Urothelium cell line (cell line): ENCODE measurements around the gene SH3BP1.
"Not testable (repeated sequence)": the region's sequence is repeated elsewhere in the genome, so short reads cannot be mapped to it uniquely, and the experiment has no call there.

Experiments
- DNase-seq: peaks from one replicate; pipeline ENCODE4 v3.0.0; 2011; ENCODE audit warnings: low spot score, mixed read lengths
- FAIRE-seq: peaks from 2 replicates; lab custom pipeline; 2011; peaks lifted over from hg19 to GRCh38; lab: Jason Lieb, UNC

SH3BP1 gene

DNA sequence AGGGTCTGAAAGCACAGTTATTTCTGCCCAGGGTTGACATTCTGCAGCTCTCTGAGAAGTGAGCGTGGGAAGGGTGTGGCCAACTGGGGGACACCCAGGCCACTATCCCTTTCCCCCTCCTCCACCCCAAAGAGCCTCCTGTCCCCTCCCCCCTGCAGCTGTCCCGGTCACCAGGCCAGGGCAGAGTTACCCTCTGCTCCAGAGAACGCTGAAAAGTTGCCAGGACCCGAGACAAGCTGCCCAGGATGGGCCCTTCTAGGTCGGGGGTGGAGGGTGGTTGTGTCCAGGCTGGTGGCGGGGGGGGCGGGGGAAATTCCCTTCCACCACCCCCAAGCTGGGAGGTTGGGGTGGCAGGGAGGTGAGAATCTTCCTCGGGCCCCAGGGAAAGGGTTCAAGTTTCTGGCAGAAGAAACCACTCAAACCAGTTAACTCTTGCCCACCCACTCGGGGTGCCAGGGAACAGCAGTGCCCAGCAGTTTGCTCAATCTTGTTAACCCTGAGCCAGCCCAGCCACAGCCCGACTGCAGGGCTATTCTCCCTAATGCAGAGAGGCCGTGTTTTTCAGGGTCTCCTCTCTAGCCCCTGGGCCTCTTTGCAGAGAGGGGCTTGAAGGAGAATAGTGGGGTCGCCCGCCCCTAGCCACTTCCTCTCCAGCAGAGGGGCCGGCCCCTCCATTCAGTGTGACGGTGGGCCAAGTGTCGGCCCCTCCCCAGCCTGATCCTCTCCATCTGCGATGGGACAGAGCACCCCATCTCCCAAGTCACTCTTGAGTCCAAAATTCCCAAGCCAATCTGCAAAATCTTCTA is 36.7 kb downstream of the SH3BP1 start:
- FAIRE-seq: no peak
- DNase-seq: no peak

DNA sequence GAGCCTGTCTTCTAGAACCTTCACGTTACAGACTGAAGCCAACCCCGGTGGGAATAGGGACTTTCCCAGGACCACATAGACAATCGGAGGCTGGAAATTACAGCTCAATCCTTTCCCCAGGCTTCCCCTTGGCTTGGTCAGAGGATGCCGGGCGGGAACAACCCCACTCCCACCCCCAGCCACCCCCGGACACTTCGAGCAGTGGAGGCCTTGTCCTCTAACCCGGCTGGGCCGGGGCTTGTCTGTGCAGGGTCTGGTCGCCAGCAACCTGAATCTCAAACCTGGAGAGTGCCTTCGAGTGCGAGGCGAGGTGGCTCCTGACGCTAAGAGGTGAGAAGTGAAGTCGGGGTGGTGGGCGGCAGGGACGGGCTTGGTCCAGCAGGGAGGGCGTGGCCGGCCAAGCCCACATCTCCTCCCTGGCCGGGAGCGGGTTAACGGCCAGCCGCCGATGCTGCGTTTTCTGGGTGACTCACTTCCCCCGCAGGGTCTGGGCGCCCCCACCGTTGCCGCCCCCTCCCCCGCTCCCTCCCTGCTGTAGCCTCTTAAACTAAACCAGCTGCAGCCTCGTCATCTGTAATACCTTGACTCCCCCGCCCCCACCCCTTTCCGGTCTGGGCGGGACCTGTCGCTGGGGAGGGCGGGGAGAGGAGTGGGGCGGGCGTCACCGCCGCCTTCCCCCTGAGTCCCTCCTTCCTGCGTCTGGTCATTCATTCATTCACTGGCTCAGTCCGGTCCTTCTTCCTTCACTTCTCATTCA is 37.4 kb downstream of the SH3BP1 start:
- DNase-seq: peak; percentile 89
- FAIRE-seq: peak; percentile 97

DNA sequence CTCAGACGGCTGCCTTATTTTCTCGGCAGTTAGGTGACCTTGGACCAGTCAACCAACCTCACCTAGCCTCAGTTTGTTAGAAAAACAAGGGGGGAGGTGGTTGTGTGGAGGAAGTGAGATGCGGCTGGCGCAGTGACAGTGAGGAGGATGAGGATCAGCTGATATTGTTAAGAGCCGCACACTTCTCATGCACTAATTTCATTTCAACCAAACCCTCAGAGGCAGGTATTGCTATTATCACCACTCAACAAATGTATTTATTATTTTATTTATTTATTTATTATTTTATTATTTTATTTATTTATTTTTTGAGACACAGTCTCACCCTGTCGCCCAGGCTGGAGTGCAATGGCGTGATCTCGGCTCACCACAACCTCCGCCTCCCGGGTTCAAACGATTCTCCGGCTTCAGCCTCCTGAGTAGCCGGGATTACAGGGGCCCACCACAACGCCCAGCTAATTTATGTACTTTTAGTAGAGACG is 38.1 kb downstream of the SH3BP1 start:
- DNase-seq: no peak
- FAIRE-seq: no peak

DNA sequence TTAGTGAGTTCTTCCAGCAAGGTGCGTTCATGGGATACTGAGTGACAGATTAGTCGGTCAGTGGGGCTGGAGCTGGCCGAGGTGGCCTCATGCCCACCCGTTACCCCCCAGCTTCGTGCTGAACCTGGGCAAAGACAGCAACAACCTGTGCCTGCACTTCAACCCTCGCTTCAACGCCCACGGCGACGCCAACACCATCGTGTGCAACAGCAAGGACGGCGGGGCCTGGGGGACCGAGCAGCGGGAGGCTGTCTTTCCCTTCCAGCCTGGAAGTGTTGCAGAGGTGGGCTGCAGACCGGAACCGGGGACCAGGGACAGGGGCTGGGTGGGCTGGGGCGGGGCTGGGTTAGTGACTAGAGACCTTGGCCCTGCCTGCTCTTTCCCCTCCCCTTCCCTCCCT is 38.9 kb downstream of the SH3BP1 start:
- DNase-seq (no peak), FAIRE-seq (no peak)

DNA sequence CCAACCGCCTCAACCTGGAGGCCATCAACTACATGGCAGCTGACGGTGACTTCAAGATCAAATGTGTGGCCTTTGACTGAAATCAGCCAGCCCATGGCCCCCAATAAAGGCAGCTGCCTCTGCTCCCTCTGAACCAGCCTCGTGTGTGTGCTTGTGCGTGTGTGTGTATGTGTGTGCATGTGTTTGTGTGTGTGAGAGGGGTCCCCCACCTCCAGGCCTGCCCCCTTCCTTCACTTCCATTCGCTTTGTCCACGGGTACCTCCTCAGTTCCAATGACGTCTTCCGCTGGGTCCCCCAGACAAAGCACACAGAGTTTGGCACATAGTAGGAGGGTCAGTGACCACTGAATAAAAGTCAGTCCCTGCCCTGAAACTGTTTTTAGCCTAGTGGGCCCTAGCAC is 40.2 kb downstream of the SH3BP1 start:
- FAIRE-seq: peak; percentile 67
- no peak for DNase-seq

DNA sequence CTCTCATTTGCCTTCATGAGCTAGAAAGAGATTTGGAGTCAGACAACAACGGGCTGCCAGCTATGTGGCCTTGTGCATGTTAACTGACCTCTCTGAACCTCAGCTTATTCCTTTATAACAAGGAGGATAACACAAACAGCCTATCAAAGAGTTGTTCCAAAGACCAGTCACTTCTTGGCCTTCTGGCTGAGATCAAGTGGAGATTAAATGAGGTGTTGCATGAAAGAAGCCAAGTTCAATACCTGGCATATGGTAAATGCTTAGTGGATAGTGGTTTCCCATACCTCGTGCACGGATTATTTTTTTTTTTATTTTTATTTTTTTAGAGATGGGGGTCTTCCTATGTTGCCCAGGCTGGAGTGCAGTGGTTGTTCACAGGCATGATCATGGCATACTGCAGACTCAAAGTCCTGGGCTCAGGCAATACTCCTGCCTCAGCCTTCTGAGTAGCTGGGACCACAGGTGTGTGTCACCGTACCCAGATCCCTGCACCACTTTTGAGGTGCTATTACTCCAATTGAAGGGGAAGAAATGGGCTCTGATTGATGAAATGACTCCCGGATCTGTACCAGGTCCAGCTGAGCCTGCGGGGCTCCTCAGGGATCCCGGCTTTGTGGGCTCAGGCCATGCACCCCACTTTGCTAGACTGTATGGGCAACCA is 40.9 kb downstream of the SH3BP1 start:
- DNase-seq (no peak), FAIRE-seq (no peak)

DNA sequence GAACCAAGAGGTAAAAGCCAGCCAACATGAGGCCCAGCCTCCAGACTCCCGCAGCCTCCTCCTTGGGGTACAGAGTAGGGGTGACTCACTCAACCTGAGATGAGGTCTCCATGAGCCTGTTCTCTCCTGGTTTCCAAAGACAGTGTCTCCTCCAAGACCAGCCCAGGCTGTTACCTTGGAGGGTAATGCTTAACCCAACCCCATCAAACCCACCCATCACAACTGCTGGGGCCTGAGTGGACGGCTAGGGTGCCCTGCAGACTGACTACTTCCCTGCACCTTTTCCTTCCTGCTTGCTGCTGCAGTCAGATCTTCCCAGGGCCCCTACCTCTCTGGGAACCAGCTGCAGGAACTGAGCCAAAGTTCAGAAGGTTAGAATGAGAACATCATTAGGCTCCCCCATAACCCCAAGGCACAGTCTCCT is 41.5 kb downstream of the SH3BP1 start:
- no peak for DNase-seq
- FAIRE-seq: no peak

DNA sequence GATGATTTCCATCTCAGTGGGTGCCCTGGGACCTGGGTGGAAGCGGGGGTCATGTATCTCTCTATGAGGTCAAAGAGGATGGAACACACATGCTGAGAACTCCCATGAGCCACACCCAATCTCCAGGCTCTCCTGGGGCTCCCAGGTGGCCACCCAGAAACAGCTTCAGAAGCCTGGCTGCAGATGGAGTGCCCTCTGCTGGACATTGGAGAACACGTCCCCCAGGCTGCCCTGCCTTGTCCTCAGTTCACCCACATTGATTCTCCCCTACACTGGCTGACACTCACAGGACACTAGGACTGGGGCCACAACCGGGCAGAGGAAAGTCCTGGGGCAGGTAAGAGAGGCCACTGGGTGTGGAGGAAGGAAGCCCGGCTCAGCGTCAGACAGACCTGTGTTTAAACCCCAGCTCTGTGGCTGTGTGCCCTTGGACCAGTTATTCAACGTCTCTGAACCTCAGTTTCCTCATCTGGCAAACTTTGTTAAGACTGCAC is 42.1 kb downstream of the SH3BP1 start:
- FAIRE-seq (peak; percentile 79), DNase-seq (peak; percentile 78)

DNA sequence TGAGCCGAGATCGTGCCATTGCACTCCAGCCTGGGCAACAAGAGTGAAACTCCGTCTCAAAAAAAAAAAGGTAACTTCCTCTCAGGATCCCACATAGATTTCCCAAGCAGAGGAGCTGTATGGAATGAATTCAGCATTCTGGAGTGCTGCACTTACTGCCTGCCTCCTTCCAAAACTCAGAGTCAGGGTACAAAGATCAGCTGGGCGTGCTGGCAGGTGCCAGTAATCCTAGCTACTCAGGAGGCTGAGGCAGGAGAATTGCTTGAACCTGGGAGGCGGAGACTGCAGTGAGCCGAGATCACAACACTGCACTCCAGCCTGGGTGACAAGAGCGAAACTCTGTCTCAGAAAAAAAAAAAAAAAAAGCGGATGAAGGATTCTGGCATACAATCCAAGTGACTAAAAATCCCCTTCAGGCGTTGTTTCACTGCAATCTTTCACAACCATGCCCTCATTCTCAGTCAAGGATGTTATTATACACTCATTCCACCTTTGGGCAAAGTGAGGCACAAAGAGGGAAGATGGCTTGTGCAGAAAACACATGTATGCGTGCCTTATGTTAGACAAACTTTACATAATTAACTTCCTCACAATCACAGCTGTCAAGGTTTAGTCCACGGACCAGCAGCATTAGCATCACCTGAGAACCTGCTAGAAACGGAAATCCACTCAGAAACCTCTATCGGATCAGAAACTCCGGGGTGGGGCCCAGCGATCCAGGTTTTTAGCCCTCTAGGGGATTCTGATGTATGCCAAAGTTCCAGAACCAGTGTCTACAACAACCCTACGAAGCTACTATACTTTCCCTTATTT is 45.5 kb downstream of the SH3BP1 start:
- FAIRE-seq (no peak), DNase-seq (no peak)

DNA sequence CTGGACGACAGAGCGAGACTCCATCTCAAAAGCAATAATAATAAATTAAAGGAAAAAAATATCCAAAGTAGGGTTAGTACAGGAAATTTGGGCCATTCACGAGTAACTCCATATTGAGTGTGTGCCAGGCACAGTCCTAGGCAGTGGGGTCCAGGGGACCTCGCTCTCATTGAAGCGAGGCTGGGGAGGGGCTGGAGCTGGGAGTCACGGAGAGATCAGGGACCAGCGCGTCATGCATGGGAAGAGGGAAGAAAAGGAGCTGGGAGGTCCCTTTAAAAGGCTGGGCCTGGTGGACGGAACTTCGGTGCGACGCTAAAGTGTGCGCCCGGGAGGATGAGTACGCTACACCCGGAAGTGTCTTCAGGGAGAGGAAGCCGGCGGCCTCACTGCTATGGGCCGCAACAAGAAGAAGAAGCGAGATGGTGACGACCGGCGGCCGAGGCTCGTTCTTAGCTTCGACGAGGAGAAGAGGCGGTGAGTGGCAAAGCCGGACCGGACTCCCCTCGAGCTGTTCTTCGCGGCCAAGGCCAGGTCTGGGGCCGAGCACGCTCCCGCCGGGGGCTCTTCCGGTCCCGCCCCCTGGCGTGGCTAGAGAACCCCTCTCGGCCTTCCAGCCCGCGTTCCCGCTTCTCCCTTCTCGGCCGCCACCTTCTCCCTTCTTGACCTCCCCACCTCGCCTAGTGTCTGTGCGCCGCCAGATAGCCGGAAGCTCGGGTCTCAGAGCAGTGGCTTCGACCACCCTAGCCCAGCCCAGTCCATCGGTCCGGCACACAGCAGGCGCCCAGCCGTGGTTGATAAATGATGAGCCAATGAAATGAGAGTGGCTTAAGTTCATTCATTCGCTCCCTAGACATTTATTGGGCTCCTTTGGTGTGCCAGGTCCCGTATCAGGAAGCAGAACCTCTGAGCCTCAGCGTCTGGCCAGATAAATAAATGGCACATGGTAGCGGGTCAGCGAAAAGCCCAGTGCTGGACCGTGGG is 46.8 kb downstream of the SH3BP1 start, which contains the start of gene NOL12:
Gene NOL12 (plus strand): TSS at position 342 of the 981 bp plus-strand sequence. CDS start 50 bp downstream, at position 392.
- FAIRE-seq (peak; percentile 83), DNase-seq (peak; percentile 91)

DNA sequence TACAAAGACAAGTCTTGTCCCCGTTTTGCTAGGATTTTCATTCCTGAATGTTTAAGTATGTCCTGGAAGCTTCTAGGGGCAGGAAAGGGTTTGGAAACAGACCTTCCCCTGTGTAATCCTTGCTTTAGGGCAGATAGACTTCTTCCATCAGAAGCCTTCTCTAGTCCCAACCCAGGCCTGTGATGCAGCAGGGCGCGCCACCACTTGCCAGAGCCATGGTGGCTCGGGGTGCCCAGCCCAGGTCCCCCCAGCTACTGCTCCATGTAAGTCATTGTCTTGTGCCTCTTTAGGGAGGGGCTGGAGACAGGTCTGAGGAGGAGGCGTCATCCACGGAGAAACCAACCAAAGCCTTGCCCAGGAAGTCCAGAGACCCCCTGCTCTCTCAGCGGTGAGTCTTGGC is 50.9 kb downstream of the SH3BP1 start:
- no peak for FAIRE-seq

DNA sequence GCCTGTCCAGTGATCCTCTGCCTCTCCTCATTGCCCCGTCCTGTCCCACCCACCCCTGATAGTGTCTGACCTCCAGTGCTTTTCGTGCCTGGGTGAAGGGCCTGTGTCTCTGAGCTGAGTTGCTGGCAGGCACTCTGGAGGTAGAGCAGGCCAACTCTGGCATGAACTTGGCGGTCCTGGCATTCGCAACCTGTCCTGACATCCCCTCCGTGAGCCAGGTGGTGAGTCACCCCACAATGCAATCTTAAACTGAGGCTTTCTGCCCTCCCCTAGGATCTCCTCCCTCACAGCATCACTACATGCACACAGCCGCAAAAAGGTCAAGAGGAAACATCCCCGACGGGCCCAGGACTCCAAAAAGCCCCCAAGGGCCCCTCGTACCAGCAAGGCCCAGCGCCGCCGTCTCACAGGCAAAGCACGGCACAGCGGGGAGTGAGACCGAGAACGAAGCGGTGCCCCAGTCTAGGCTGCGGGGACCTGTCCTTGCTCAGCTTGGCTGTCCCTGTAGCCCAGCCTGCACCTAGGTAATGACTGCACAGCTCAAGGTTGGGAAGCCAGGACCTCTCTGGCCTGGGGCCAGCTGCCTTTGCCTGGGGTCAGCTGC is 51.5 kb downstream of the SH3BP1 start:
- no peak for DNase-seq
- FAIRE-seq: peak; percentile 46

More for the DNA sequence above, 50.9 kb downstream of the SH3BP1 start:
- no peak for DNase-seq

DNA sequence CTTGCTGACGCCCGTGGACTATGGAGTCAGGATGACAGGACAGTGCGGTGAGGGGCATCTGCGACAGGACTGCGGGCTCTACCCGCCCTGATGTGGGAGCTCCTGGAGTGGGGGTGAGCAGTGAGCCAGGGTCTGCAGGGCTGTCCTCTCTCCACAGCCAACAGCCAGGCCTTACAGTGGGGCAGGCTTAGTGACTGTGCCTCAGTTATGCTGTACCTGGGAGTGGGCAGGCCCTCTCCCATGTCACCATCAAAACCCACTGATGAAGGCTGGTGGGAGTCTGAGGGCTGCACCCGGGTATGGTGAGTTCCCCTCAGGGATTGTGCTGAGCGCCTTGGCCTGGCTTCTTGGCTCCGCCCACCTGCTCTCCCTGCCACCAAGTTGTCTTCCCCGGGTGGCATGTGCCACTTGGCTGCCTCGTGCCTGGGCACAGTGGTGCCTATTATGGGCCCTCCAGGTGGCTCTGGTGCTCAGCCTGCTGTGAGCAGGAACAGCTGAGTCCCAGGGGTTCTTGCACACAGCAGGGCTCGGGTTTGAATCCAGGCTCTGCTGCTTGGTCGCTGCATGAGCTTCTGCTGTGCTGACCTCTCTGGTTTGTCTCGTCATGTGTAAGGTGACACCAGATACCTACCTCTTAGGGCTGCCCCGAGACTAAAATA is 53.3 kb downstream of the SH3BP1 start:
- no peak for DNase-seq
- FAIRE-seq: no peak

DNA sequence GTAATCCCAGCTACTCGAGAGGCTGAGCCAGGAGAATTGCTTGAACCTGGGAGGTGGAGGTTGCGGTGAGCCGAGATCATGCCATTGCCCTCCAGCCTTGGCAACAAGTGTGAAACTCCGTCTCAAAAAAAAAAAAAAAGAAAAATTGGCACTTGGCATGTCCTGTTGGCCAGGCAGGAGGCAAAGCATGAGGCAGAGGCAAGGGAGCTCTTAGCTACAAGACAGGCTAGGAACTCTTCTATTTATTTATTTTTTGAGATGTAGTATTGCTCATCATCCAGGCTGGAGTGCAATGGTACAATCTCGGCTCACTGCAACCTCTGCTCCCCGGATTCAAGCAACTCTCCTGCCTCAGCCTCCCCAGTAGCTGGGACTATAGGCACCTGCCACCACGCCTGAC is 54.7 kb downstream of the SH3BP1 start:
- not testable (repeated sequence) for FAIRE-seq, DNase-seq

DNA sequence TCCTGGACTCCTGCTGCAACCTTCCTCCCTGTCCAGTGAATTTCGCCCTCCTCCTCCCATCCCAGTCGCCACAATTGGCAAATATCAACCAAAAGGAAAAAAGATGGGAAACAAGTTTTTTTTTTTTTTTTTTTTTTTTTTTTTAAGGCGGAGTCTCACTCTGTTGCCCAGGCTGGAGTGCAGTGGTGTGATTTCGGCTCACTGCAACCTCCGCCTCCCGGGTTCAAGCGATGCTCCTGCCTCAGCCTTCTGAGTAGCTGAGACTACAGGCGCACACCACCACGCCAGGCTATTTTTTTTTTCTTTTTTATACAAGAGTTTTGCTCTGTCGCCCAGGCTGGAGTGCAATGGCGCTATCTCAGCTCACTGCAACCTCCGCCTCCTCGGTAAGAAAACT is 56.8 kb downstream of the SH3BP1 start:
- not testable (repeated sequence) for FAIRE-seq

DNA sequence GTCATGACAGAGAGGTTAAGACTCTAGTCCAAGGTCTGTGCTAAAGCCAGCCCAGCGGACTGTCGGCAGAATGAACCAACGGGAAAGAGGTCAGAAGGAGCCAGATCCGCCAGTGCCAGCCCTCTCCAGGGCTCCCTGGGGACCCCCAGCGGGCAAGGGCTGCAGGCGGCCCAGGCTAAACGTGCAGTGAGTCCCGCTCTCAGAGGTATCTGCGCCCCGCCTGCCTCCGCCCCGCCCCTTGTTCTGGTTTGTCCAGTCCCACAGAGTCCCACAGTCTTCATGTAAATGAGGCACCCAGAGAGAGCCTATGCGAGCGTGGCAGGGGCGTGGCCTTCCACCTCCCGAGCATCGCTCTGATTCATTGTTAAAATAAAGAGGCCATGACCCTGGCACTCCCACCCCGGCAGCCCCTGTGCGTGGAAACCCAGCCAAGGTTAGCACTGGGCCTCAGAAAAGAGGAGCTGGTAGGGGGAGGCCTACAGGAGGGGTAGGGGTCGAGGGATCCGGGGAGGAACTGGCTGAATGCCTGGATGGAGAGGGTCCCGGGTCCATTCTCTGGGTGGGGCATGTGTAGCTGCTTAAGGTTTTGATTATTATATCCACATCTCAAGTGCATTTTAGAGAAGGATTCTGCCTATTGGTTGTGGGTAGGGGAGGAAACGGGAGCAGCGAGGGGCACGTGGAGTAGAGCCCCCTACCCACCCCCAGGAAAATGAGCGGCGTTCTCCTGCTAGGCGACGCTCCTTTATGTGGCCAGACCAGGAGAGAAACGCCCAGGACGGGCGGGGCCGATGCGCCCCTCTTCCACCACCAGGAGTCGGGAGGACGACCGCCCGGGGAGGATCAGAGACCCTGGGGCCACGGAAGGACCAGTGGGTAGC is 57.4 kb downstream of the SH3BP1 start, which contains the start of gene TRIOBP:
Gene TRIOBP (plus strand): TSS at position 392 of the 881 bp plus-strand sequence. CDS start 4,318 bp downstream, outside the sequence.
- DNase-seq (no peak), FAIRE-seq (no peak)

More for the DNA sequence above, 56.8 kb downstream of the SH3BP1 start:
- DNase-seq: not testable (repeated sequence)

DNA sequence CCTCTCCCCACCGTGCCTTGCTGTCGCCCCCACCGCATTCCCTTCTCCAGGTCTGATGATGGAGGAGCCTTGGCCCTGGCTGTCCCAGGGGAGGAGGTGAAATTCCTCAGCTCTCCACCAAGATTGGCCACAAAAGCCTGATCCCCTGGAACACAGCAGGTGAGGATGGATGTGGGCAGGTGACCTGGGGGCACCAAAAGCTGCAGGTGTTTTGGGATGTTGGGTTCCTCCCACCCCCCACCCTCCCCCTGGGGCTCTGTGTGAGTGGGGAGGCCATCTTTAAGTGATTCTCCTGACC is 58.0 kb downstream of the SH3BP1 start:
- FAIRE-seq: no peak
- DNase-seq: no peak
